GM12878 (cell line): ENCODE results near the gene TMC8. TPM values are rescaled to one million over a fixed set of nuclear protein-coding genes. Genes with fewer than 3 reads are reported as not detected.

Source experiments
- polyA plus RNA-seq, 11 experiments: library from polyadenylated mRNA; depleted of rRNA in 4 of 11; unstranded in 6 of 11; stranded (reverse) in 5 of 11; fragments of >200 nt; fragmentation: Nextera tagmentation in 4 of 11; fragmentation: Illumina TruSeq in 1 of 11; extraction: Ambion mirVana in 4 of 11; extraction: Trizol in 1 of 11; gene quantifications; 1 replicate in 1 of 11; 2 replicates in 10 of 11; pipeline versions ENCODE4 v1.2.1 to v1.2.3, GENCODE V29; 2011 to 2016; ENCODE audit warnings: inconsistent platforms in 2 of 11, missing spikeins in 2 of 11, low read depth in 1 of 11
- total RNA-seq, 4 experiments: library from RNA; depleted of rRNA in 3 of 4; stranded (reverse); fragments of >200 nt in 3 of 4; fragmentation: Illumina TruSeq in 1 of 4; extraction: Trizol in 1 of 4; gene quantifications; 2 replicates each; pipeline versions ENCODE4 v1.2.1 to v1.2.3, GENCODE V29; 2013 to 2021

TMC8 gene
- total and polyA plus RNA-seq, 10 of the 15 experiments (the other 5 are each of a cell fraction or from before 2014, with no cell fraction given) = 2.7 to 128 (median 40.0) TPM

Other genes starting within 250 kb of the TMC8 start
Only the 7 nearest of the 10 such genes appear.
- gene TMC6, start 2.0 kb upstream of the TMC8 start, total RNA-seq (2014; rRNA removed) = 104 and 117 TPM in 2 replicates
- 34.2 and 39.1 TPM in 2 replicates for gene TMC6, start 2.0 kb upstream of the TMC8 start, total RNA-seq (2014; rRNA removed; fragmentation: Illumina TruSeq; extraction: Trizol)
- gene TMC6, start 2.0 kb upstream of the TMC8 start, total RNA-seq (2021) = 206 and 232 TPM in 2 replicates
- 25.6 and 38.0 TPM in 2 replicates for gene TMC6, start 2.0 kb upstream of the TMC8 start, polyA plus RNA-seq (2011; rRNA removed)
- 2.0 and 20.0 TPM in 2 replicates for gene TMC6, start 2.0 kb upstream of the TMC8 start, polyA plus RNA-seq (2014; fragmentation: Illumina TruSeq; extraction: Trizol)
- gene TMC6, start 2.0 kb upstream of the TMC8 start, polyA plus RNA-seq (2014; fragmentation: Nextera tagmentation; extraction: Ambion mirVana) = 10 to 100 TPM in 1 of 2 experiments, 1 to 10 TPM in 1; 1.9 to 11.5 TPM
- gene TMC6, start 2.0 kb upstream of the TMC8 start, polyA plus RNA-seq (2014; rRNA removed) = 136 and 153 TPM in 2 replicates
- 10 to 100 TPM; 82.0 to 94.4 TPM for gene TMC6, start 2.0 kb upstream of the TMC8 start, polyA plus RNA-seq (2016; fragmentation: Nextera tagmentation; extraction: Ambion mirVana)
- 2.1 and 5.9 TPM in 2 replicates for gene C17orf99, start 15.6 kb downstream of the TMC8 start, total RNA-seq (2014; rRNA removed)
- gene C17orf99, start 15.6 kb downstream of the TMC8 start, total RNA-seq (2014; rRNA removed; fragmentation: Illumina TruSeq; extraction: Trizol) = 1.6 and 1.9 TPM in 2 replicates
- gene C17orf99, start 15.6 kb downstream of the TMC8 start, total RNA-seq (2021) = 3.1 and 4.4 TPM in 2 replicates
- 2.2 and 3.5 TPM in 2 replicates for gene C17orf99, start 15.6 kb downstream of the TMC8 start, polyA plus RNA-seq (2011; rRNA removed)
- gene C17orf99, start 15.6 kb downstream of the TMC8 start, polyA plus RNA-seq (2014; fragmentation: Illumina TruSeq; extraction: Trizol) = 0.22 and 1.4 TPM in 2 replicates
- under 1 TPM; 0.20 to 0.48 TPM for gene C17orf99, start 15.6 kb downstream of the TMC8 start, polyA plus RNA-seq (2014; fragmentation: Nextera tagmentation; extraction: Ambion mirVana)
- 4.8 and 5.6 TPM in 2 replicates for gene C17orf99, start 15.6 kb downstream of the TMC8 start, polyA plus RNA-seq (2014; rRNA removed)
- gene C17orf99, start 15.6 kb downstream of the TMC8 start, polyA plus RNA-seq (2016; fragmentation: Nextera tagmentation; extraction: Ambion mirVana) = 1 to 10 TPM; 3.0 to 4.5 TPM
- gene SYNGR2, start 37.8 kb downstream of the TMC8 start, total RNA-seq (2014; rRNA removed) = 189 and 212 TPM in 2 replicates
- 112 and 126 TPM in 2 replicates for gene SYNGR2, start 37.8 kb downstream of the TMC8 start, total RNA-seq (2014; rRNA removed; fragmentation: Illumina TruSeq; extraction: Trizol)
- gene SYNGR2, start 37.8 kb downstream of the TMC8 start, total RNA-seq (2021) = 291 and 310 TPM in 2 replicates
- 134 and 329 TPM in 2 replicates for gene SYNGR2, start 37.8 kb downstream of the TMC8 start, polyA plus RNA-seq (2011; rRNA removed)
- gene SYNGR2, start 37.8 kb downstream of the TMC8 start, polyA plus RNA-seq (2014; fragmentation: Illumina TruSeq; extraction: Trizol) = 69.3 and 212 TPM in 2 replicates
- 10 to 100 TPM in 1 of 2 experiments, 1 to 10 TPM in 1; 4.4 to 28.8 TPM for gene SYNGR2, start 37.8 kb downstream of the TMC8 start, polyA plus RNA-seq (2014; fragmentation: Nextera tagmentation; extraction: Ambion mirVana)
- 310 and 312 TPM in 2 replicates for gene SYNGR2, start 37.8 kb downstream of the TMC8 start, polyA plus RNA-seq (2014; rRNA removed)
- gene SYNGR2, start 37.8 kb downstream of the TMC8 start, polyA plus RNA-seq (2016; fragmentation: Nextera tagmentation; extraction: Ambion mirVana) = 100 to 1,000 TPM; 491 to 529 TPM
- 93.2 and 102 TPM in 2 replicates for gene TK1, start 56.3 kb downstream of the TMC8 start, total RNA-seq (2014; rRNA removed)
- gene TK1, start 56.3 kb downstream of the TMC8 start, total RNA-seq (2014; rRNA removed; fragmentation: Illumina TruSeq; extraction: Trizol) = 49.9 and 53.4 TPM in 2 replicates
- 89.7 and 96.3 TPM in 2 replicates for gene TK1, start 56.3 kb downstream of the TMC8 start, total RNA-seq (2021)
- gene TK1, start 56.3 kb downstream of the TMC8 start, polyA plus RNA-seq (2011; rRNA removed) = 32.6 and 62.7 TPM in 2 replicates
- 27.4 and 55.2 TPM in 2 replicates for gene TK1, start 56.3 kb downstream of the TMC8 start, polyA plus RNA-seq (2014; fragmentation: Illumina TruSeq; extraction: Trizol)
- 10 to 100 TPM in 1 of 2 experiments, 1 to 10 TPM in 1; 4.6 to 13.0 TPM for gene TK1, start 56.3 kb downstream of the TMC8 start, polyA plus RNA-seq (2014; fragmentation: Nextera tagmentation; extraction: Ambion mirVana)
- gene TK1, start 56.3 kb downstream of the TMC8 start, polyA plus RNA-seq (2014; rRNA removed) = 127 and 128 TPM in 2 replicates
- 100 to 1,000 TPM; 168 to 175 TPM for gene TK1, start 56.3 kb downstream of the TMC8 start, polyA plus RNA-seq (2016; fragmentation: Nextera tagmentation; extraction: Ambion mirVana)
- 60.7 and 79.9 TPM in 2 replicates for gene AFMID, start 56.6 kb downstream of the TMC8 start, total RNA-seq (2014; rRNA removed)
- 51.9 and 54.3 TPM in 2 replicates for gene AFMID, start 56.6 kb downstream of the TMC8 start, total RNA-seq (2014; rRNA removed; fragmentation: Illumina TruSeq; extraction: Trizol)
- gene AFMID, start 56.6 kb downstream of the TMC8 start, total RNA-seq (2021) = 45.8 and 47.0 TPM in 2 replicates
- gene AFMID, start 56.6 kb downstream of the TMC8 start, polyA plus RNA-seq (2011; rRNA removed) = 46.3 and 58.9 TPM in 2 replicates
- gene AFMID, start 56.6 kb downstream of the TMC8 start, polyA plus RNA-seq (2014; fragmentation: Illumina TruSeq; extraction: Trizol) = 70.8 and 77.9 TPM in 2 replicates
- 10 to 100 TPM; 50.3 to 98.8 TPM for gene AFMID, start 56.6 kb downstream of the TMC8 start, polyA plus RNA-seq (2014; fragmentation: Nextera tagmentation; extraction: Ambion mirVana)
- gene AFMID, start 56.6 kb downstream of the TMC8 start, polyA plus RNA-seq (2014; rRNA removed) = 51.2 and 68.7 TPM in 2 replicates
- gene AFMID, start 56.6 kb downstream of the TMC8 start, polyA plus RNA-seq (2016; fragmentation: Nextera tagmentation; extraction: Ambion mirVana) = 10 to 100 TPM; 36.1 to 41.3 TPM
- 104 and 105 TPM in 2 replicates for gene BIRC5, start 83.5 kb downstream of the TMC8 start, total RNA-seq (2014; rRNA removed)
- gene BIRC5, start 83.5 kb downstream of the TMC8 start, total RNA-seq (2014; rRNA removed; fragmentation: Illumina TruSeq; extraction: Trizol) = 64.3 and 74.8 TPM in 2 replicates
- 73.8 and 76.9 TPM in 2 replicates for gene BIRC5, start 83.5 kb downstream of the TMC8 start, total RNA-seq (2021)
- gene BIRC5, start 83.5 kb downstream of the TMC8 start, polyA plus RNA-seq (2011; rRNA removed) = 41.0 and 49.0 TPM in 2 replicates
- gene BIRC5, start 83.5 kb downstream of the TMC8 start, polyA plus RNA-seq (2014; fragmentation: Illumina TruSeq; extraction: Trizol) = 31.4 and 51.7 TPM in 2 replicates
- gene BIRC5, start 83.5 kb downstream of the TMC8 start, polyA plus RNA-seq (2014; fragmentation: Nextera tagmentation; extraction: Ambion mirVana) = 10 to 100 TPM; 89.2 to 92.4 TPM
- gene BIRC5, start 83.5 kb downstream of the TMC8 start, polyA plus RNA-seq (2014; rRNA removed) = 115 and 119 TPM in 2 replicates
- gene BIRC5, start 83.5 kb downstream of the TMC8 start, polyA plus RNA-seq (2016; fragmentation: Nextera tagmentation; extraction: Ambion mirVana) = 100 to 1,000 TPM; 163 to 175 TPM
- gene TMEM235, start 100.9 kb downstream of the TMC8 start, total RNA-seq (2014; rRNA removed) = not detected in 2 replicates
- gene TMEM235, start 100.9 kb downstream of the TMC8 start, total RNA-seq (2014; rRNA removed; fragmentation: Illumina TruSeq; extraction: Trizol) = not detected in 2 replicates
- not detected in 2 replicates for gene TMEM235, start 100.9 kb downstream of the TMC8 start, total RNA-seq (2021)
- gene TMEM235, start 100.9 kb downstream of the TMC8 start, polyA plus RNA-seq (2011; rRNA removed) = not detected in 2 replicates
- gene TMEM235, start 100.9 kb downstream of the TMC8 start, polyA plus RNA-seq (2014; fragmentation: Illumina TruSeq; extraction: Trizol) = not detected in 2 replicates
- not detected for gene TMEM235, start 100.9 kb downstream of the TMC8 start, polyA plus RNA-seq (2014; fragmentation: Nextera tagmentation; extraction: Ambion mirVana)
- not detected in 2 replicates for gene TMEM235, start 100.9 kb downstream of the TMC8 start, polyA plus RNA-seq (2014; rRNA removed)
- gene TMEM235, start 100.9 kb downstream of the TMC8 start, polyA plus RNA-seq (2016; fragmentation: Nextera tagmentation; extraction: Ambion mirVana) = not detected